ENCODE measurements around the gene POU5F1. TPM values are rescaled to one million over a fixed set of nuclear protein-coding genes. Genes with fewer than 3 reads are reported as not detected.
A peak's percentile ranks its signal among the peaks of the same experiment; 100 is the strongest.

The POU5F1 gene
- total RNA-seq (2012; rRNA removed) (not detected in 2 replicates), polyA plus RNA-seq (2012; rRNA removed) (not detected in 2 replicates), Bru-seq, nascent RNA (percentile 7 among the genes with signal in this experiment), BruChase-seq, experiment 1, labeled RNA remaining after a 6-hour chase (percentile 6 among the genes with signal in this experiment), BruChase-seq, experiment 2, labeled RNA remaining after a 2-hour chase (percentile 20 among the genes with signal in this experiment)
- not detected in 2 replicates for polyA plus RNA-seq (2012; cell fraction: cytosol; rRNA removed)
- polyA plus RNA-seq (2012; cell fraction: nucleus; rRNA removed; ENCODE audit: low replicate concordance), result 0.28 TPM in 1 of 2 replicates, not detected in the other
- long read RNA-seq, partial matches to known transcripts, result 0 of 1 reads
- long read RNA-seq, other reads (novel, unspliced or antisense), result 1 of 1 reads

DNA sequence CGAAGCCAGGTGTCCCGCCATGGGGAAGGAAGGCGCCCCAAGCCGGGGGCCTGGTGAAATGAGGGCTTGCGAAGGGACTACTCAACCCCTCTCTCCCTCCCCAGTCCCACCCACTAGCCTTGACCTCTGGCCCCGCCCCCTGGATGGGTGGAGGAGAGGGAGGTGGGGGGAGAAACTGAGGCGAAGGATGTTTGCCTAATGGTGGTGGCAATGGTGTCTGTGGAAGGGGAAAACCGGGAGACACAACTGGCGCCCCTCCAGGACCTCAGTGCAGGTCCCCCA, at the start of gene POU5F1:
TSS of gene POU5F1 (minus strand) at position 83 of the 282 bp plus-strand sequence. CDS start at position 21, 62 bp downstream.
- H4K91ac ChIP-seq (ENCODE audit: insufficient read depth, low read depth, low read length), result no peak within 1 kb of the TSS
- H3K27ac ChIP-seq (ENCODE audit: insufficient read depth, low read length), result no peak within 1 kb of the TSS
- no CpG with 5 or more reads among the region's 9 CpGs for WGBS, 2 experiments (ENCODE audit: extremely low coverage in 2 of 2, insufficient read length in 1 of 2)
- no peak within 1 kb of the TSS for H2AK5ac ChIP-seq (ENCODE audit: low read depth, low read length)
- H3K9me3 ChIP-seq (ENCODE audit: control insufficient read depth, insufficient read depth, low read length), result no peaks in the 10 kb centered on the region
- H2AFZ ChIP-seq (replicated peaks; ENCODE audit: low read length, poor library complexity), result peak within 1 kb of the TSS; percentile 2
- no peak within 1 kb of the TSS for H3K18ac ChIP-seq (ENCODE audit: low read depth, low read length)
- no TSS peak for BruUV-seq (replicated peaks)
- intact Hi-C loops (cut with micrococcal nuclease) (no loop called here), in situ Hi-C loops (cut with MboI; ENCODE audit: low sequenced_read_pairs) (no loop called here), dilution Hi-C loops (cut with HindIII; ENCODE audit: low sequenced_read_pairs, unreplicated experiment) (no loop called here)
- no peak for DNase-seq
- no peaks in the 10 kb centered on the region for H3K79me1 ChIP-seq (ENCODE audit: low read depth in 1 of 2, low read length in 2 of 2)
- no peak within 1 kb of the TSS for H3K56ac ChIP-seq (ENCODE audit: extremely low read depth, insufficient read depth, low read length)
- H2AK9ac ChIP-seq (replicated peaks; ENCODE audit: low read depth, low read length, poor library complexity), result no peak within 1 kb of the TSS
- no peak within 1 kb of the TSS for H2BK5ac ChIP-seq (ENCODE audit: low read depth, low read length, poor library complexity, severe bottlenecking)
- POLR2A ChIA-PET (ENCODE audit: unreplicated experiment), result no interaction called here
- H3K4me3 ChIP-seq (ENCODE audit: insufficient read depth, low read depth, low read length), result no peak within 1 kb of the TSS
- no peaks in the 10 kb centered on the region for H3K27me3 ChIP-seq (ENCODE audit: control insufficient read depth, insufficient read depth, low read length)
- no peak within 1 kb of the TSS for H2BK15ac ChIP-seq (ENCODE audit: low read depth, low read length)
- H3K4ac ChIP-seq (ENCODE audit: low read depth, low read length), result no peak within 1 kb of the TSS
- no peak within 1 kb of the TSS for H4K8ac ChIP-seq (ENCODE audit: low read depth in 2 of 2, low read length in 2 of 2)
- H3K14ac ChIP-seq (replicated peaks; ENCODE audit: low read depth, low read length), result no peak within 1 kb of the TSS
- no peak within 1 kb of the TSS for H3K23ac ChIP-seq (ENCODE audit: low read depth, low read length)
- H4K20me1 ChIP-seq (ENCODE audit: insufficient read depth, low read length), result no peaks in the 10 kb centered on the region
- no peak for TF ChIP-seq POLR2A (IDR thresholded peaks at IDR 0.05; ENCODE audit: low read depth, low read length)
- TF ChIP-seq MAFK (IDR thresholded peaks at IDR 0.05; ENCODE audit: low read depth, low read length), result no peak
- no peak for TF ChIP-seq CEBPB (IDR thresholded peaks at IDR 0.05; ENCODE audit: low read depth, low read length)
- TF ChIP-seq CHD1 (IDR thresholded peaks at IDR 0.05; ENCODE audit: low read depth, low read length), result no peak
- TF ChIP-seq RAD21 (IDR thresholded peaks at IDR 0.05; ENCODE audit: low read length), result no peak
- no peak for TF ChIP-seq MXI1 (IDR thresholded peaks at IDR 0.05; ENCODE audit: borderline replicate concordance, low read depth, low read length)
- no peak for TF ChIP-seq RCOR1 (IDR thresholded peaks at IDR 0.05; ENCODE audit: insufficient replicate concordance, low read length)
- TF ChIP-seq, protein P1, sequence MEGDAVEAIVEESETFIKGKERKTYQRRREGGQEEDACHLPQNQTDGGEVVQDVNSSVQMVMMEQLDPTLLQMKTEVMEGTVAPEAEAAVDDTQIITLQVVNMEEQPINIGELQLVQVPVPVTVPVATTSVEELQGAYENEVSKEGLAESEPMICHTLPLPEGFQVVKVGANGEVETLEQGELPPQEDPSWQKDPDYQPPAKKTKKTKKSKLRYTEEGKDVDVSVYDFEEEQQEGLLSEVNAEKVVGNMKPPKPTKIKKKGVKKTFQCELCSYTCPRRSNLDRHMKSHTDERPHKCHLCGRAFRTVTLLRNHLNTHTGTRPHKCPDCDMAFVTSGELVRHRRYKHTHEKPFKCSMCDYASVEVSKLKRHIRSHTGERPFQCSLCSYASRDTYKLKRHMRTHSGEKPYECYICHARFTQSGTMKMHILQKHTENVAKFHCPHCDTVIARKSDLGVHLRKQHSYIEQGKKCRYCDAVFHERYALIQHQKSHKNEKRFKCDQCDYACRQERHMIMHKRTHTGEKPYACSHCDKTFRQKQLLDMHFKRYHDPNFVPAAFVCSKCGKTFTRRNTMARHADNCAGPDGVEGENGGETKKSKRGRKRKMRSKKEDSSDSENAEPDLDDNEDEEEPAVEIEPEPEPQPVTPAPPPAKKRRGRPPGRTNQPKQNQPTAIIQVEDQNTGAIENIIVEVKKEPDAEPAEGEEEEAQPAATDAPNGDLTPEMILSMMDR (conservative IDR thresholded peaks at IDR 0.05; ENCODE audit: low read depth, low read length), result no peak
- TF ChIP-seq BHLHE40 (IDR thresholded peaks at IDR 0.05; ENCODE audit: low read depth, low read length), result no peak
- TF ChIP-seq FOS (IDR thresholded peaks at IDR 0.05; ENCODE audit: low read depth, low read length), result no peak
- TF ChIP-seq NFE2L2 (IDR thresholded peaks at IDR 0.05; ENCODE audit: low read depth, low read length), result no peak
- TF ChIP-seq RFX5 (IDR thresholded peaks at IDR 0.05; ENCODE audit: low read depth, low read length), result no peak
- no peak for TF ChIP-seq SMC3 (IDR thresholded peaks at IDR 0.05; ENCODE audit: low read depth, low read length)
- no peak for TF ChIP-seq MAZ (IDR thresholded peaks at IDR 0.05; ENCODE audit: borderline replicate concordance, low read depth, low read length)
- TF ChIP-seq, protein P2, sequence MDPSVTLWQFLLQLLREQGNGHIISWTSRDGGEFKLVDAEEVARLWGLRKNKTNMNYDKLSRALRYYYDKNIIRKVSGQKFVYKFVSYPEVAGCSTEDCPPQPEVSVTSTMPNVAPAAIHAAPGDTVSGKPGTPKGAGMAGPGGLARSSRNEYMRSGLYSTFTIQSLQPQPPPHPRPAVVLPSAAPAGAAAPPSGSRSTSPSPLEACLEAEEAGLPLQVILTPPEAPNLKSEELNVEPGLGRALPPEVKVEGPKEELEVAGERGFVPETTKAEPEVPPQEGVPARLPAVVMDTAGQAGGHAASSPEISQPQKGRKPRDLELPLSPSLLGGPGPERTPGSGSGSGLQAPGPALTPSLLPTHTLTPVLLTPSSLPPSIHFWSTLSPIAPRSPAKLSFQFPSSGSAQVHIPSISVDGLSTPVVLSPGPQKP (IDR thresholded peaks at IDR 0.05; ENCODE audit: borderline replicate concordance, low read depth, low read length), result no peak
- TF ChIP-seq, protein P3, sequence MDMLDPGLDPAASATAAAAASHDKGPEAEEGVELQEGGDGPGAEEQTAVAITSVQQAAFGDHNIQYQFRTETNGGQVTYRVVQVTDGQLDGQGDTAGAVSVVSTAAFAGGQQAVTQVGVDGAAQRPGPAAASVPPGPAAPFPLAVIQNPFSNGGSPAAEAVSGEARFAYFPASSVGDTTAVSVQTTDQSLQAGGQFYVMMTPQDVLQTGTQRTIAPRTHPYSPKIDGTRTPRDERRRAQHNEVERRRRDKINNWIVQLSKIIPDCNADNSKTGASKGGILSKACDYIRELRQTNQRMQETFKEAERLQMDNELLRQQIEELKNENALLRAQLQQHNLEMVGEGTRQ (IDR thresholded peaks at IDR 0.05; ENCODE audit: low read depth, low read length), result no peak
- no peak for ATAC-seq (ENCODE audit: low read depth)
- no peak within 1 kb of the TSS for H4K5ac ChIP-seq (ENCODE audit: low read depth, low read length)
- peaks cover 9% of the 10 kb centered on the region; the same call in 1 of the 2 replicates for H3K9me1 ChIP-seq (ENCODE audit: insufficient read depth, low read length)
- no peak within 1 kb of the TSS for H3K9ac ChIP-seq (ENCODE audit: low read depth, low read length)
- H3K4me1 ChIP-seq (ENCODE audit: control insufficient read depth, insufficient read depth, low read length), result peaks cover 3% of the 10 kb centered on the region; the same call in 1 of the 2 replicates
- H2BK120ac ChIP-seq (ENCODE audit: low read depth, low read length), result no peak within 1 kb of the TSS
- H3K36me3 ChIP-seq (ENCODE audit: control insufficient read depth, insufficient read depth, low read length), result no peaks in the 10 kb centered on the region; the same call in 1 of the 2 replicates
- H2BK20ac ChIP-seq (ENCODE audit: low read depth, low read length), result no peak within 1 kb of the TSS
- CTCF ChIA-PET, result no interaction called here
- no peak within 1 kb of the TSS for H3K4me2 ChIP-seq (ENCODE audit: low read depth, low read length)
